Activated CD4-positive, alpha-beta T cell treated with anti-CD3 and anti-CD28 coated beads for 36 hours (primary cell): ENCODE measurements around the gene PLAAT2. TPM values are rescaled to one million over a fixed set of nuclear protein-coding genes. Genes with fewer than 3 reads are reported as not detected.
"Not testable (repeated sequence)": the region's sequence is repeated elsewhere in the genome, so short reads cannot be mapped to it uniquely, and the experiment has no call there.

Source experiments
- ATAC-seq: fragments of 200-7000 bp; cut with Tn5 transposase; one replicate; pipeline ENCODE4 v1.10.0; 2021; ENCODE audit warnings: mild to moderate bottlenecking, moderate library complexity
- CTCF ChIA-PET: fragments of 350-600 bp; sonication (Branson Sonifier 250); formaldehyde crosslinking; loops from one replicate; lab custom pipeline; 2021; ENCODE audit warnings: antibody characterized with exemption; lab: Charles Lee
- POLR2A ChIA-PET: fragments of 350-600 bp; sonication (Branson Sonifier 250); formaldehyde crosslinking; loops from one replicate; lab custom pipeline; 2021; ENCODE audit warnings: antibody characterized with exemption, inconsistent platforms; lab: Charles Lee
- DNase-seq: peaks from one replicate; pipeline ENCODE4 v3.0.0-alpha.2; 2020
- H3K27ac Mint-ChIP-seq: one replicate; pipeline ENCODE4 v1.8.0; 2021; ENCODE audit warnings: mixed read lengths
- H3K27me3 Mint-ChIP-seq: one replicate; pipeline ENCODE4 v1.8.0; 2021; ENCODE audit warnings: mixed read lengths
- H3K36me3 Mint-ChIP-seq: one replicate; pipeline ENCODE4 v1.8.0; 2021; ENCODE audit warnings: low read depth, mixed read lengths
- H3K4me1 Mint-ChIP-seq: one replicate; pipeline ENCODE4 v1.8.0; 2021; ENCODE audit warnings: mixed read lengths
- H3K4me3 Mint-ChIP-seq: one replicate; pipeline ENCODE4 v1.8.0; 2021; ENCODE audit warnings: mild to moderate bottlenecking, moderate library complexity, mixed read lengths
- H3K9me3 Mint-ChIP-seq: one replicate; pipeline ENCODE4 v1.8.0; 2021; ENCODE audit warnings: low read depth, mixed read lengths
- intact Hi-C, 2 experiments: fragments of 100-400 bp; cut with DNase I in 1 of 2; cut with micrococcal nuclease in 1 of 2; formaldehyde crosslinking; loops; one replicate each; pipeline versions ENCODE4 v1.14.2 to v1.15.1; 2022 to 2024; cut with DNase I, micrococcal nuclease
- total RNA-seq, 2 experiments: library from RNA; stranded (reverse); gene quantifications; one replicate each; pipeline ENCODE4 v1.2.3, GENCODE V29; 2021

Gene PLAAT2
- total RNA-seq, 2 experiments from 2014 or later, result not detected

DNA sequence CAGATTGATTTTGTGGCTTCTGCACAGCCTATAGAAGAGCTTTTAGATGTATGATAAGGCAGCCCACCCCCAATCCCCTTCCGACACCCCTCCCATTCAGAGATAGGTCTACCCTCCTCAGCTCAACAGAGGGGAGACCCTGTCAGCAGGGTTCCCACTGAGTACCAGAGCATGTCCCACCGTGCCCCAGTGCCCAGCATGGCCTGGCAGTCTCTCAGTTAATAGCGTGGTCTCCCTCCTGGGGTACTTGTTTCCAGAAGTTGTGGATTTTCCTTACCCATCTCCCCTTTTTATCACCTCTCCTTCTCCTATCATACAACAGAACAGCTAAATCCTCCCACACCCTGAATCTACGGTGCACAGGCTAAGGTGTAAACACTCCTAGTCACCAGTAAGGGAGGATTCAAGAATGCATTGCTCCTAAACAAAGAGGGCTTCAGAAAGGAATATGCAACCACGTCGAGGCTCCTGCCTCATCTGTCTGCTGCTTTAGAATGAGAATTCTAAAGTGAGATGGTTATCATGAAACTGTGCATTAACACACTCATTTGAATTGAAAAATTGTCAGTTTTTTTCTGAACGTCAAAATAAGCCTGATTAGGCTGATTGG is 6.7 kb downstream of the PLAAT2 start:
- POLR2A ChIA-PET, result no interaction called here
- intact Hi-C loops, result no loop called here
- Mint-ChIP-seq H3K9me3 (no peaks in the 10 kb centered on the region), H3K4me1 (peaks cover 64% of the 10 kb centered on the region), H3K36me3 (no peaks in the 10 kb centered on the region), H3K4me3 (no peak overlapping the region), H3K27me3 (no peaks in the 10 kb centered on the region), H3K27ac (no peak overlapping the region)
- DNase-seq (no peak), ATAC-seq (no peak)
- CTCF ChIA-PET, result interaction anchor here (0.5 kb wide), 1 partner anchor 73 kb away, joined by 3 read pairs; no protein-coding TSS in a partner anchor

- Mint-ChIP-seq H3K36me3 (no peaks in the 10 kb centered on the region), H3K4me1 (peaks cover 61% of the 10 kb centered on the region), H3K4me3 (no peak overlapping the region), H3K27me3 (no peaks in the 10 kb centered on the region), H3K9me3 (no peaks in the 10 kb centered on the region), H3K27ac (peak overlapping the region; percentile 62)
- intact Hi-C loops, result no loop called here
- ChIA-PET CTCF (interaction anchor here (0.5 kb wide), 1 partner anchor 37 kb away, joined by 3 read pairs; no protein-coding TSS in a partner anchor), POLR2A (no interaction called here)
- ATAC-seq (no peak), DNase-seq (no peak)
These were observed 8.3 kb downstream of the PLAAT2 start for GRCh38 chr11:63554877-63555223.

DNA sequence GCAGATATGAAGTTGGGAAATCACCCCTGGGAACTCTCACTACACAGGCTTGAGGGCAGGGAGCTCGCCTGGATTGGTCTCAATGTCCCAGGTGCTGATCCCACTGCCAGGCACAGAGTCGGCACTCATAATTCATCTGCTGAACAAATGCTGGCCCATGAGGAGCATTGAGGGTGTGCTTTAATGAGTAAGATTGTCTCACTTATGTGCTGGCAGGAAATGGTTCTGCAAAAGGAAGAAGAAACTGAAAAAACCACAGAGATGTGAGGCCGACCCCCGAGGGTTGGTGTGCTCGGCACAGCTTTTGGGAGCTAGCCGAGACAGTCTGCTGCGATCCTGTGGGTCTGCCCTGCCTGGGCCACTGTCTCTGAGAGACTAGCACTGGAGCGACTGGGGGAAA is 9.4 kb downstream of the PLAAT2 start:
- H3K27me3 Mint-ChIP-seq, result no peaks in the 10 kb centered on the region
- peak; percentile 92 for ATAC-seq
- peak overlapping the region; percentile 60 for H3K4me3 Mint-ChIP-seq
- H3K27ac Mint-ChIP-seq, result peak overlapping the region; percentile 91
- CTCF ChIA-PET, result interaction anchor here (0.7 to 1.0 kb wide), 3 partner anchors 9 to 1504 kb away, joined by 3 to 4 read pairs (median 4); no protein-coding TSS in a partner anchor
- DNase-seq, result peak; percentile 73
- intact Hi-C loops, result loop anchor here (1.0 to 2.0 kb wide), 2 partner anchors 14 to 17 kb away; partner anchors contain the start of gene PLAAT4 (in 1 of the 2)
- H3K4me1 Mint-ChIP-seq, result peaks cover 57% of the 10 kb centered on the region
- no peaks in the 10 kb centered on the region for H3K9me3 Mint-ChIP-seq
- no peaks in the 10 kb centered on the region for H3K36me3 Mint-ChIP-seq
- POLR2A ChIA-PET, result interaction anchor here (1.0 to 1.1 kb wide), 2 partner anchors 13 to 16 kb away, joined by 3 to 5 read pairs; no protein-coding TSS in a partner anchor

DNA sequence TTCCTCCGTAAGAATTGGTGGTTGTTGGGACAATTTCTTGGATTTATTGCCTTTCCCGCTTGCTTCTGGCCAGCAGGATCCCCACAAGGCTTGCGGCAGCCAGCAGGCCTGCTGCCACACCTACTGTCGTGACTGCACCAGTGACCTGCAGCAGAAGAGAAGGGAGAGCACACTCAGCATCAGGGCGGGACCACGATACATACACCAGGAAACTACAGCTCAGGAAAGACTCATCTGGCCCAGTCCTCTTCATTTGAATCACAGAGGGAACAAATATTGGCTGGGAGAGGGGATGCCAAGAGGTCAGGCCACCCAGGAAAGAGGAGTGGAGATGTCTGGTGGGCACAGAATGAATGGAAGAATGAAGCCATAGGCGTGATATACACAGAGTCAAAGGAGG is 10.3 kb downstream of the PLAAT2 start:
- ChIA-PET CTCF (no interaction called here), POLR2A (no interaction called here)
- intact Hi-C loops, result loop anchor here (1.0 to 2.0 kb wide), 2 partner anchors 14 to 16 kb away; partner anchors contain the start of gene PLAAT4 (in 1 of the 2)
- no peak overlapping the region for H3K4me3 Mint-ChIP-seq
- no peak for ATAC-seq
- H3K27ac Mint-ChIP-seq, result peak overlapping the region; percentile 13
- DNase-seq, result no peak
- H3K9me3 Mint-ChIP-seq, result no peaks in the 10 kb centered on the region
- H3K27me3 Mint-ChIP-seq, result no peaks in the 10 kb centered on the region
- peaks cover 57% of the 10 kb centered on the region for H3K4me1 Mint-ChIP-seq
- no peaks in the 10 kb centered on the region for H3K36me3 Mint-ChIP-seq

DNA sequence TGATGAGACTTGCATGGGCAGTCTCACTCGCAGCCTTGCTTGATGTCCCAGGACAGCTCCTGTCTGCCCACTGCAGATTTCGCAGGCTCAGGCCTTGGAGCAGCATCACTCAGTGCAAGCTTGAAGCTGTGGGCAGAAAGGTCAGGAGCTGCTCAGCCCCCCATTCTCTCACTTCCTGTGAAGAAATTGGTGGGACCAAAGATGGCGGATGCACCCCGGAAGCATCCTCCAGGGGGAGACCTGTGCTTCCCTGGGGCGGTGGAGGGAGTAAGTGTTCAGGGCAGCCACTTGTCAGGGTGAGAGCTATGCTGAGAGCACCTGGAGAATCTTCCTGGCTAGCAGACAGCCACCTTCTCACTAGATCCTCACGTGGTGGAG is 11.3 kb downstream of the PLAAT2 start:
- CTCF ChIA-PET, result interaction anchor here (0.9 to 1.6 kb wide), 7 partner anchors 10 to 84 kb away, joined by 4 to 5 read pairs (median 4); partner anchors contain the start of gene PLAAT4

GRCh38 chr11:63551091-63551888 is 11.9 kb downstream of the PLAAT2 start:
- no peaks in the 10 kb centered on the region for H3K27me3 Mint-ChIP-seq
- peaks cover 49% of the 10 kb centered on the region for H3K4me1 Mint-ChIP-seq
- H3K27ac Mint-ChIP-seq, result peak overlapping the region; percentile 85
- H3K9me3 Mint-ChIP-seq, result no peaks in the 10 kb centered on the region
- ATAC-seq, result no peak
- peak; percentile 38 for DNase-seq
- peaks cover under 1% of the 10 kb centered on the region for H3K36me3 Mint-ChIP-seq
- intact Hi-C loops, result loop anchor here in 1 of 2 experiments (1.0 kb wide), 1 partner anchor 14 kb away; no protein-coding TSS in a partner anchor
- ChIA-PET POLR2A (interaction anchor here (1.3 to 1.5 kb wide), 2 partner anchors 14 to 16 kb away, joined by 3 to 8 read pairs; partner anchors contain the start of gene PLAAT4), CTCF (interaction anchor here (0.6 to 1.6 kb wide), 8 partner anchors 9 to 85 kb away, joined by 3 to 5 read pairs (median 4); partner anchors contain the start of gene PLAAT4)
- peak overlapping the region; percentile 61 for H3K4me3 Mint-ChIP-seq

More for the DNA sequence above, 11.3 kb downstream of the PLAAT2 start:
- Mint-ChIP-seq H3K36me3 (no peaks in the 10 kb centered on the region), H3K27ac (peak overlapping the region; percentile 85), H3K9me3 (no peaks in the 10 kb centered on the region), H3K4me1 (peaks cover 54% of the 10 kb centered on the region), H3K27me3 (no peaks in the 10 kb centered on the region), H3K4me3 (peak overlapping the region; percentile 61)
- no peak for ATAC-seq
- POLR2A ChIA-PET, result interaction anchor here (0.7 to 1.5 kb wide), 3 partner anchors 9 to 15 kb away, joined by 3 to 8 read pairs (median 7); partner anchors contain the start of gene PLAAT4
- intact Hi-C loops, result loop anchor here (1.0 to 2.0 kb wide), 2 partner anchors 15 kb away; partner anchors contain the start of gene PLAAT4 (in 1 of the 2)
- DNase-seq, result no peak

- H3K4me3 Mint-ChIP-seq, H3K27me3 Mint-ChIP-seq, H3K27ac Mint-ChIP-seq, CTCF ChIA-PET, POLR2A ChIA-PET, intact Hi-C loops, ATAC-seq, H3K9me3 Mint-ChIP-seq, H3K36me3 Mint-ChIP-seq, DNase-seq: not testable (repeated sequence)
- peaks cover 43% of the 10 kb centered on the region for H3K4me1 Mint-ChIP-seq
These were observed 13.0 kb downstream of the PLAAT2 start for GRCh38 chr11:63550156-63550700.

- H3K27ac Mint-ChIP-seq, result no peak overlapping the region
- ChIA-PET POLR2A (no interaction called here), CTCF (interaction anchor here (1.0 kb wide), 1 partner anchor 17 kb away, joined by 3 read pairs; no protein-coding TSS in a partner anchor)
These were observed 13.8 kb downstream of the PLAAT2 start for GRCh38 chr11:63549411-63549810.

GRCh38 chr11:63548178-63548577 is 15.0 kb downstream of the PLAAT2 start:
- Mint-ChIP-seq H3K9me3 (no peaks in the 10 kb centered on the region), H3K4me3 (no peak overlapping the region), H3K4me1 (peaks cover 26% of the 10 kb centered on the region), H3K27me3 (no peaks in the 10 kb centered on the region), H3K36me3 (peaks cover 6% of the 10 kb centered on the region), H3K27ac (no peak overlapping the region)
- ATAC-seq (no peak), DNase-seq (no peak)
- ChIA-PET CTCF (no interaction called here), POLR2A (interaction anchor here (0.6 kb wide), 1 partner anchor 691 kb away, joined by 3 read pairs; no protein-coding TSS in a partner anchor)
- intact Hi-C loops, result no loop called here

More at GRCh38 chr11:63549411-63549810, 13.8 kb downstream of the PLAAT2 start:
- H3K4me1 Mint-ChIP-seq, result peaks cover 38% of the 10 kb centered on the region
- H3K4me3 Mint-ChIP-seq, result no peak overlapping the region
- intact Hi-C loops, result no loop called here
- no peaks in the 10 kb centered on the region for H3K9me3 Mint-ChIP-seq
- no peaks in the 10 kb centered on the region for H3K27me3 Mint-ChIP-seq
- H3K36me3 Mint-ChIP-seq, result peaks cover 6% of the 10 kb centered on the region
- ATAC-seq (no peak), DNase-seq (no peak)

DNA sequence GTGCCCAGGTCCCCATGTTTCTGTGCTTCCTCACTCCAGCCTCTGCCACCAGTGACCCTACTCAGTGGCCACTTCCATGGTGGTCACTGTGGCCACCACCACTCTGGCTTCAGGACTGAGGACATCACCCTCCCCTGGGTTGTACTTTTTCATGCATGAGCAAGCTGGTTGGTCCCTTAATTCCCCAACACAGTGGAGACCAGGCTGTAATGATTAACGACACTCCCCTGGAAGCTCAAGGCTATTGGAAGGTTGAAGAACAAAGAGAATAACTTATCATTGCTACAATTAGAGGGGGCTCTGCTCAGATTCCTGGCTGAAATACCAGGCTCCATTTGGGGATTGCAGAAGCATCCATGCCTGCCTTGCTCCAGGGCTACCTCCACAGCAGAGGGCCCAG is 16.1 kb downstream of the PLAAT2 start:
- CTCF ChIA-PET, result interaction anchor here (1.5 kb wide), 1 partner anchor 68 kb away, joined by 3 read pairs; no protein-coding TSS in a partner anchor
- H3K4me1 Mint-ChIP-seq, result peaks cover 23% of the 10 kb centered on the region
- peaks cover 6% of the 10 kb centered on the region for H3K36me3 Mint-ChIP-seq
- no peak overlapping the region for H3K27ac Mint-ChIP-seq
- no peaks in the 10 kb centered on the region for H3K9me3 Mint-ChIP-seq
- ATAC-seq (no peak), DNase-seq (no peak)
- H3K4me3 Mint-ChIP-seq, result no peak overlapping the region
- POLR2A ChIA-PET, result interaction anchor here (0.6 kb wide), 1 partner anchor 20 kb away, joined by 3 read pairs; no protein-coding TSS in a partner anchor
- intact Hi-C loops, result no loop called here
- no peaks in the 10 kb centered on the region for H3K27me3 Mint-ChIP-seq

GRCh38 chr11:63543711-63544110 is 19.5 kb downstream of the PLAAT2 start:
- Mint-ChIP-seq H3K4me1 (peaks cover 26% of the 10 kb centered on the region), H3K27ac (no peak overlapping the region), H3K9me3 (no peaks in the 10 kb centered on the region), H3K27me3 (no peaks in the 10 kb centered on the region), H3K36me3 (peaks cover 6% of the 10 kb centered on the region), H3K4me3 (no peak overlapping the region)
- intact Hi-C loops, result no loop called here
- ATAC-seq (no peak), DNase-seq (no peak)
- ChIA-PET CTCF (no interaction called here), POLR2A (no interaction called here)
